ENCODE data around the gene NLGN2. TPM values are rescaled to one million over a fixed set of nuclear protein-coding genes. Genes with fewer than 3 reads are reported as not detected.

Gene NLGN2
- total RNA-seq, 1 donor from 2014 or later: 68.4 TPM

GRCh38 chr17:7411427-7411750, 3.7 kb downstream of the NLGN2 start:
- H3K36me3 Mint-ChIP-seq: peaks cover 17% of the 10 kb centered on the region
- no peak for TF ChIP-seq CTCF (conservative IDR thresholded peaks at IDR 0.05)
- no peak for DNase-seq (ENCODE audit: extremely low spot score, unreplicated experiment)
- no peak overlapping the region for H3K4me3 Mint-ChIP-seq
- no peaks in the 10 kb centered on the region for H3K9me3 Mint-ChIP-seq
- no peaks in the 10 kb centered on the region for H3K27me3 Mint-ChIP-seq
- peaks cover 12% of the 10 kb centered on the region for H3K4me1 Mint-ChIP-seq (ENCODE audit: unreplicated experiment)
- no peak overlapping the region for H3K27ac Mint-ChIP-seq

GRCh38 chr17:7413346-7413985, 5.8 kb downstream of the NLGN2 start:
- no peaks in the 10 kb centered on the region for H3K27me3 Mint-ChIP-seq
- no peak overlapping the region for H3K4me3 Mint-ChIP-seq
- no peak for TF ChIP-seq CTCF (conservative IDR thresholded peaks at IDR 0.05)
- H3K36me3 Mint-ChIP-seq: peaks cover 21% of the 10 kb centered on the region
- no peak for DNase-seq (ENCODE audit: extremely low spot score, unreplicated experiment)
- no peak overlapping the region for H3K27ac Mint-ChIP-seq
- H3K4me1 Mint-ChIP-seq (ENCODE audit: unreplicated experiment): peaks cover 12% of the 10 kb centered on the region
- no peaks in the 10 kb centered on the region for H3K9me3 Mint-ChIP-seq

- Mint-ChIP-seq H3K27me3 (no peaks in the 10 kb centered on the region), H3K4me3 (no peak overlapping the region), H3K4me1 (ENCODE audit: unreplicated experiment) (peaks cover 23% of the 10 kb centered on the region), H3K36me3 (peaks cover 13% of the 10 kb centered on the region), H3K9me3 (no peaks in the 10 kb centered on the region), H3K27ac (no peak overlapping the region)
- TF ChIP-seq CTCF (conservative IDR thresholded peaks at IDR 0.05): no peak
- no peak for DNase-seq (ENCODE audit: extremely low spot score, unreplicated experiment)
These were observed 7.2 kb downstream of the NLGN2 start for GRCh38 chr17:7414837-7415236.

GRCh38 chr17:7415784-7416183, 8.1 kb downstream of the NLGN2 start:
- H3K27ac Mint-ChIP-seq: no peak overlapping the region
- no peaks in the 10 kb centered on the region for H3K27me3 Mint-ChIP-seq
- no peak overlapping the region for H3K4me3 Mint-ChIP-seq
- no peak for TF ChIP-seq CTCF (conservative IDR thresholded peaks at IDR 0.05)
- H3K4me1 Mint-ChIP-seq (ENCODE audit: unreplicated experiment): peaks cover 24% of the 10 kb centered on the region
- peaks cover 9% of the 10 kb centered on the region for H3K36me3 Mint-ChIP-seq
- no peaks in the 10 kb centered on the region for H3K9me3 Mint-ChIP-seq
- DNase-seq (ENCODE audit: extremely low spot score, unreplicated experiment): no peak

- H3K4me1 Mint-ChIP-seq (ENCODE audit: unreplicated experiment): peaks cover 24% of the 10 kb centered on the region
- H3K9me3 Mint-ChIP-seq: no peaks in the 10 kb centered on the region
- no peak overlapping the region for H3K27ac Mint-ChIP-seq
These were observed 8.7 kb downstream of the NLGN2 start for GRCh38 chr17:7416323-7416722.

More at GRCh38 chr17:7416323-7416722, 8.7 kb downstream of the NLGN2 start:
- Mint-ChIP-seq H3K27me3 (no peaks in the 10 kb centered on the region), H3K4me3 (no peak overlapping the region), H3K36me3 (peaks cover 9% of the 10 kb centered on the region)
- no peak for DNase-seq (ENCODE audit: extremely low spot score, unreplicated experiment)
- TF ChIP-seq CTCF (conservative IDR thresholded peaks at IDR 0.05): no peak
